ELF-1 (cell line): Measurements from ENCODE around the gene TAF11L2.
"Not testable (repeated sequence)": the region's sequence is repeated elsewhere in the genome, so short reads cannot be mapped to it uniquely, and the experiment has no call there.

ENCODE experiments used
- DNase-seq: peaks from one replicate; pipeline ENCODE4 v3.0.0-alpha.2; 2016; ENCODE audit warnings: low read depth, low spot score

The TAF11L2 gene

DNA sequence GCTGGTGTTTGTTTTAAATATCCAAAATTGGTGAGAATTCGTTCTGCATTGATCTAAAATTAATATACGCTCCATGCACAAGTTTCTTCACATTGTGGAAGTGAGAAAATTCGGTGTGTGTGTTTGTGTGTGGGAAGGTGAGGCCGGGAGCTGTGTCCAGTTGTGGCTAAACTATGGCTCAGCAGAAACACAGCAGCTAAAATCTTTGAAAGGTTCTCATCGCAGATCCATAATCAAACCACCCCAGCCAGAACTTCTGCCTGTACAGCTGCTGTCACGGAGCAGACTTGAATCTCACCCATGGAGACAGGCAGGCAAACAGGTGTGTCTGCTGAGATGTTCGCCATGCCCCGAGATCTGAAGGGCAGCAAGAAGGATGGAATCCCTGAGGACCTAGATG is at the start of gene TAF11L2:
TSS of gene TAF11L2 (plus strand) at position 301 of the 400 bp plus-strand sequence.
- DNase-seq: not testable (repeated sequence)

GRCh38 chr5:17448877-17449276 is 49.2 kb upstream of the TAF11L2 start:
- DNase-seq: no peak

GRCh38 chr5:17452936-17453335 is 45.1 kb upstream of the TAF11L2 start:
- no peak for DNase-seq

GRCh38 chr5:17455942-17456341 is 42.1 kb upstream of the TAF11L2 start:
- no peak for DNase-seq

- DNase-seq: no peak
Measured at GRCh38 chr5:17461793-17462192, 36.2 kb upstream of the TAF11L2 start.

- peak; percentile 26 for DNase-seq
Measured at GRCh38 chr5:17463653-17464052, 34.4 kb upstream of the TAF11L2 start.

DNA sequence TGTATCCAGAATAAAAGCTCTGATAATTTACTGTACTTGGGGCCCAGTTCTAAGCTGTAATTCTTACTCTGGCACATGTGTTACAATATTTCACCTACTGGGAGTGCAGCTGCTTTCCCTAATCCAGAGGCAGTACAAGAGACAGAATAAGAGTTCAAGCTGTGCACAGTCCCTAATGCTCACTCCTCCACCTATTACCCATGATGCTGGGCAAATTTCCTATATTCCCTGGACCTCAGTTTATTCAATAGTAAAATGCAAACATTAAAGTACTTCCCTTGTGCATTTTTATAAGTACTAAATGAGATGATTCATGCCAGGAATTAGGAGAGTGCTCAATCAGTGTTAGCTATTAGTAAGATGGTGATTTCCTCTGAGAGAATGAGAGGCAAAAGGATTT is 28.0 kb upstream of the TAF11L2 start:
- no peak for DNase-seq

GRCh38 chr5:17475064-17475463 is 23.0 kb upstream of the TAF11L2 start:
- not testable (repeated sequence) for DNase-seq

- no peak for DNase-seq
Measured at GRCh38 chr5:17477043-17477442, 21.0 kb upstream of the TAF11L2 start.

GRCh38 chr5:17477573-17478265 is 20.3 kb upstream of the TAF11L2 start:
- DNase-seq: no peak

DNA sequence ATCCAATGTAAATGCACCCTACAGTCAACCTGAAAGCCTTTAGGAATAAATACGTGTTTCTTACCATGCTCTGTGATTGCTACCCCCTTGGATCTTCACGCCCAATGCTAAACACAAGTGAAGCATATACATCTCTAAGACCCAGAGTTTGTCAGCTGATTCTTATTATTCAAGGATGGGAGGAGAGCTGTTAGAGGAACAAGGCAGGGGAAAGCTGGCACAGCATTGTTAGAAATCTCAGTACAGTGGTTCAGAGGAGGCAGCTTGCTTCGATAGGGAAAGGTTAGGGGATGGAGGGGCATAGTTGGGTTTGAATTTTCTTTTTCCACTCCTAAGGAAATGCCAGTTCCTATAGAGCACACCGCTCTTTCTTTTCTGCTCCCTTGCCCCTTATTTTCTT is 16.7 kb upstream of the TAF11L2 start:
- no peak for DNase-seq

DNA sequence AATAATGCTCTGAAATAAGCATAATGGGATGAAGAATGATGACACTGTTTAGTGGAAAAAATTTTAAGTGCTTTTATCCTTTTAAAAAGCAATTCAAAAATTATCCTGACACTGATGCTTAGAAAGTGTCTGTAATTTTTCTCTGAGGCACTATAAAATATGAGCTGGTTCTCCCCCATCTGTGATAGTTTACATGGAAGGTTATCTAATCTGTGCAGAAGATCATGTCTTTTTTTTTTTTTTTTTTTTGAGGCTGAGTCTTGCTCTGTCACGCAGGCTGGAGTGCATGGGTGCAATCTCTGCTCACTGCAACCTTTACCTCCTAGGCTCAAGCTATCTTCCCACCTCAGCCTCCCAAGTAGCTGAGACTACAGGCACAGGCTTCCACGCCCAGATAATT is 15.2 kb upstream of the TAF11L2 start:
- DNase-seq: no peak

DNA sequence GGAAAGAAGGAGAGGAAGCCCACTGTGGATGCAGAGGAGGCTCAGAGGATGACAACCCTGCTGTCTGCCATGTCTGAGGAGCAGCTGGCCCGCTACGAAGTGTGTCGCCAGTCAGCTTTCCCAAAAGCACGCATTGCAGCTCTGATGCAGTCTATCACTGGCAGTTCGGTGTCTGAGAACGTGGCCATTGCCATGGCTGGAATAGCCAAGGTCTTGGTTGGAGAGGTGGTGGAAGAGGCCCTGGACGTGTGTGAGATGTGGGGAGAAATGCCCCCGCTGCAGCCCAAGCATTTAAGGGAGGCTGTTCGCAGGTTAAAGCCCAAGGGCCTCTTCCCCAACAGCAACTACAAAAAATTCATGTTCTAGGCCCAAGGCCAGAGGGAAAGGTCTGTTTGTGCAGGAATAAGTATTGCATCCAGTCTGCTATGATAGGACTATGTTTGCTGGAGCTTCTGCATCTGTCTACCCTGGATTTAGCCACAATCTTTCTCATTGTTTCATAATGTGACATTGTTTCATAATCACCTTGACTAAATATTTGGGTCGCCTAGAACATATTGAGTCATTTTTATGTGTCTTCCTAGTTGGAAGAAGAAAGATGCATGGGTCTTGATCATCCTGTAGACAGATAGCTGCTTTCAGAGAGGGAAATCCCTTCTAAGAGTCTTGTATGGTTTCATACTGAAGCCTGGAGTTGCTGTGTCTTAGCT is 11.4 kb upstream of the TAF11L2 start:
- DNase-seq: not testable (repeated sequence)

DNA sequence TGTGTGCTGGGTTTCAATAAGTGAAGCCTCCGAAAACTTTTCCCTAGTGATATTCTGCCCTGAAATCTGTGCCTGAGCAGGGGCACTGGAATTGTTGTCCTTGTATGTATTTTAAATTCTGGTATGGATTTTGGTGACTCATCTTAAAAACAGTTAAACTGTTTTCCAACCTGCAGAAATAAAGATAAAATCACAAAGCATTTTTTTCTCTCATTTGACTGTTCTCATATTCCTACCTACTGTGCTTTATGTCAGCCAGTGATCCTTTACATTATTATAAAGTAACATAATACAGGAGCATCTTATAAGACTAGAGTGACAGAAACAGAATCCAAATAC is 10.9 kb upstream of the TAF11L2 start:
- no peak for DNase-seq

GRCh38 chr5:17491257-17491656 is 6.8 kb upstream of the TAF11L2 start:
- not testable (repeated sequence) for DNase-seq

- no peak for DNase-seq
Measured at GRCh38 chr5:17492770-17493169, 5.3 kb upstream of the TAF11L2 start.

DNA sequence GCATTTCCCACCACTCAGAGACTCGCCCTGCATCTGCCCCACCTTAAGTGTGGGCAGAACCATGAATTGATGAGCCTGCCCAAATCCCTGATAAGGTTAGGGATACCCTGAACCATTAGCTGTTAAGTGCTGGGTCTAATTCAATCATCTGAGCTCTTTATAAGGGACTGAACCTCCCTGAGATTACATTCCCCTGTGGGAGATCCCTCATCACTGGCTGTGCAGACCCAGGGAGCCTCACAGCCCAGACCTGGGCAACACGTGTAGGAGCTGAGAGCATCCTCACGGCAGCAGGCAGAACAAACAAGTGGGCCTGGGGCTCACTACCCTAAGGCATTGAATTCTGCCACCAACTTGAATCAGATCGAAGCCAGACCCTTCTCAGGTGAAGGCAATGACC is 585 bp upstream of the TAF11L2 start:
- DNase-seq: no peak

DNA sequence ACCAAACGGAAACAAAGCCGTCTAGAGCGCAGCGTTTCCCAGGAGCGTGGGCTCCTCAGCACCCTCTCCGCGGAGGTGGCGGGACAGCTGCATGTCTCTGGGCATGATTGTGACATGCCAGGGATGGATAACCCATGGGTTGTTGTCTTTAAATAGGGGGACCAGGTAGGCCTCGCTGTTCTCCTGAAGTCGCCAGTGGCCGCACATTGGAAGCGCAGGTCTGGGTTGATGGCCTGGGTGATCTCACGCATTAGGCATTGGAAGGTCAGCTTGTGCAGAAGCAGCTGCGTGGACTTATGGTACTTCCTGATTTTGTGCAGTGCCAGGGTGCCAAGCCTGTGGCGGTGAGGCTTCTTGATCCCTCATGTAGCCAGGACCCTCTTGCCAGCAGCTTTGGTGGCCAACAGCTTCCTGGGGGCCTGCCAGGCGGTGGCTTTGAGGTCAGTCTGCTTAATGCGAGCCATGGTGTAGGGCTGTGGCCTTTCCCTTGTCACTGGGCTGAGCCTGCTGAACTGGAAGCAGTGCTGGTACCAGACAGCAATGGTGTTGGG is 13.8 kb downstream of the TAF11L2 start:
- DNase-seq: no peak

- DNase-seq: not testable (repeated sequence)
Measured at GRCh38 chr5:17517526-17517925, 19.5 kb downstream of the TAF11L2 start.

DNA sequence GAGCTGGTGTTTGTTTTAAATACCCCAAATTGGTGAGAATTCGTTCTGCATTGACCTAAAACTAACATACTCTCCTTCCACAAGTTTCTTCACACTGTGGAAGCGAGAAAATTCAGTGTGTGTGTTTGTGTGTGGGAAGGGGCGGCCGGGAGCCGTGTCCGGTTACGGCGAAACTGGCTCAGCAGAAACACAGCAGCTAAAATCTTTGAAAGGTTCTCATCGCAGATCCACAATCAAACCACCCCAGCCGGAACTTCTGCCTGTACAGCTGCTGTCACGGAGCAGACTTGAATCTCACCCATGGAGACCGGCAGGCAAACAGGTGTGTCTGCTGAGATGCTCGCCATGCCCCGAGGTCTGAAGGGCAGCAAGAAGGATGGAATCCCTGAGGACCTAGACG is 20.0 kb downstream of the TAF11L2 start, which contains the start of gene TAF11L3:
TSS of gene TAF11L3 (plus strand) at position 301 of the 400 bp plus-strand sequence.
- DNase-seq: not testable (repeated sequence)

DNA sequence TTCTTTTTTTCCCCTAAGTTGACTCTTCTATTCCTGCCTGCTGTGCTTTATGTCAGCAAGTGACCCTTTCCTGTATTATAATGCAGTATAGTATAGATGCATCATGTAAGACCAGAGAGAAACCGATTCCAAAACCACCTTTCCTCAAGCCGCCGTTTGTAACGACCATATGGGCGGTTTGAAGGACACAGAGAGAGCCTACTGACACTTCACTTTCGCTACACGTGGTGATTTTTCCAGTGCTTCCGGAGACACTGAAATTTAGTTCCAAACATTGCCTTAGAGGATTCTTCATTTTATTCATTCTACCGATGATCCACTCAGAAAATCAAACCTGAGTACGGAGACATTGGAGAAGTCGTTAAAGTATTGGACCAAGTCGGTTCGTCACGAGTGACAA is 21.5 kb downstream of the TAF11L2 start:
- not testable (repeated sequence) for DNase-seq

GRCh38 chr5:17521501-17521900 is 23.5 kb downstream of the TAF11L2 start, which contains the start of gene TAF11L4:
TAF11L4 (plus strand) TSS chr5:17521801.
- not testable (repeated sequence) for DNase-seq

DNA sequence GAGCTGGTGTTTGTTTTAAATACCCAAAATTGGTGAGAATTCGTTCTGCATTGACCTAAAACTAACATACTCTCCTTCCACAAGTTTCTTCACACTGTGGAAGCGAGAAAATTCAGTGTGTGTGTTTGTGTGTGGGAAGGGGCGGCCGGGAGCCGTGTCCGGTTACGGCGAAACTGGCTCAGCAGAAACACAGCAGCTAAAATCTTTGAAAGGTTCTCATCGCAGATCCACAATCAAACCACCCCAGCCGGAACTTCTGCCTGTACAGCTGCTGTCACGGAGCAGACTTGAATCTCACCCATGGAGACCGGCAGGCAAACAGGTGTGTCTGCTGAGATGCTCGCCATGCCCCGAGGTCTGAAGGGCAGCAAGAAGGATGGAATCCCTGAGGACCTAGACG is 26.9 kb downstream of the TAF11L2 start, which contains the start of gene TAF11L5:
TSS of gene TAF11L5 (plus strand) at position 301 of the 400 bp plus-strand sequence.
- DNase-seq: not testable (repeated sequence)
